ENCODE data around the gene COL11A1.

The COL11A1 gene

DNA sequence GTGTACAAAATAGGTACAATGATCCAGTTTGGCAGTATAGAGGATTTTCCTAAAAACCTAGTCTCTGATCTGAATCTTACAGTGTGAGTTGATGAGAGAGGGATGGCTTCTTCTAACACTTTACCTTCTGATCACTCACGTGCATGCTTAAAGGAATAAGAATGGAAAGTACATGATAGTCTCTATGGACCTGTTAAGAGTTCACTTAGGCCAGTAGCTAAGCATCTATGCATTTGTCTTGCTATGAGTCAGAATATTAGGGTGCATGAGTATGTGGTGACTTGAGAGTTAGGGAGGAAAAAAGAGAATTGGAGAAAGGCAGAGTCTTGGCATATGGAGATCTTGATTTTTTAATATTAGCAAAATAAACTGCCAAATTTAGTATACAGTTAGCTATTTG, 206.3 kb downstream of the COL11A1 start:
- DNase-seq (ENCODE audit: low read depth in 2 of 2), result no peak

- no peak for DNase-seq (ENCODE audit: low read depth in 2 of 2)
These were observed 208.4 kb downstream of the COL11A1 start for GRCh38 chr1:102899935-102900334.

DNA sequence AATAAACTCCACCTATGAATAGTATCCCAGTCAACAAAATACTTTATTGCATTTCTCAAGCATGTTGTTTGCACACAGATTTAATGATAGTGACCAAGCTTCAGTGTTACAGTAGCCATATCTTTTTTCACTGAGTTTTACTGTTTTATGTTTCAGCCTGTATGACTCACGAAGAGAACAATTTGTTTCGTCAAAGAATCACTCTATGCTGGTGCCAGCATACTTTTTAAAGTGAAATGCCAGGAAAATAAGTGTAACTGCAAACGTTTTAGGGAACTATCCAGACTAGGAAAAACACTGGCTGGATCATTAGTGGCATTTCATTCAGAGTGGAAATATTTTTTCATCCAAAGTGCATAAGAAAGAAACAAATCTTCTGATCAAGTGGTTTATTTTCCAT, 210.8 kb downstream of the COL11A1 start:
- DNase-seq (ENCODE audit: low read depth in 2 of 2), result no peak

- DNase-seq (ENCODE audit: low read depth in 2 of 2), result no peak
These were observed 211.6 kb downstream of the COL11A1 start for GRCh38 chr1:102896771-102897170.

DNA sequence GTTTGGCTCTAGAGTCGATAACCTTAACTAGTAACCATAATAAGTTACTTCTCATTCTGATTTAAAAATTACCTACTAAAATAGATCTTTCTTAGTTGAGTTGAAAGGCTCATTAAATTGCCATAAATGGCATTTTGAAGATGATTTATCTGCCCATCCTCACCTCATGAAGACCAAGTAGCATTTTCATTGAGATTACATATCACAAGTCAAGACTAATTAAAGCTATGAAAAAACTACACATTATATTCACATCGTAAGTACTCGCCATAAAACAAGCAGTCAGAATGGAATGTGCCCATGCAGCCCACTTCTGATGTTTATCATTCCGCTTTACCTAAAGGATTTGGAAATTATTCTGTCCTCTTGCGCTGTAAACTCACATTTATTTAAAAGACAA, 212.0 kb downstream of the COL11A1 start:
- no peak for DNase-seq (ENCODE audit: low read depth in 2 of 2)

DNA sequence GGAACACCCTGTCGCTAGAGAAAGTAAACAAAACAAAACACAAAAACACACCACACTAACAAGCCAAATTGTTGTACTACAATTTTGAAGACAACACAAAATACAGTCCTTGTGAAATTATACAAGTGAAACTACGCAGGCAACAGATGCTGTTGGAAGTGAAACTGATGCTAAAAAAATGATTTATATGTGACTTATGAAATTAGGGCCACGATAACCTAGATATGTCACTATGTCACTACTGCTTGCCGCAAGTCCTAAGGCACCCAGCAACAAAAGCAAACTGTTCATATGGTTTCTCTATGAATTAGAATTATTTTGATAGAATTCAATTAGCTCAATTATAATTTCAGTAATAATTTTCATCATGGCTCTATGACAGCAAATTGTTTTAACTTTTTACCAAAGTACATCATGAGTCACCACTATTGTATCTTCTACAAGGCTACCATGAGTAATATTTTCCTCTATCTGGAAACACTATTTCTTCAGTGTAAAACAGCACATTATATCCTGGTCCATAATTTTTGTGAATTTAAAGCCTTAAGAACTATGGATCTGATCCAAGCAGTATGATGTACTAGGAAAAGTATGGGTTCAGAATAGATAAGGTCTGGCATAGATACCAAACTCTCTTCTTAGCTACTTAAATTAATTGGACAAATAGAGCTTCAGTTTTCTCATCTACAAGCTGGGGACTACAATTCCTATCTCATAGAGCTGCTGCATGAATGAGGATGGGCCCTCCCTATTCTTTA, 216.3 kb downstream of the COL11A1 start:
- no peak for DNase-seq (ENCODE audit: low read depth in 2 of 2)

- no peak for DNase-seq (ENCODE audit: low read depth in 2 of 2)
These were observed 221.7 kb downstream of the COL11A1 start for GRCh38 chr1:102886638-102887037.

DNA sequence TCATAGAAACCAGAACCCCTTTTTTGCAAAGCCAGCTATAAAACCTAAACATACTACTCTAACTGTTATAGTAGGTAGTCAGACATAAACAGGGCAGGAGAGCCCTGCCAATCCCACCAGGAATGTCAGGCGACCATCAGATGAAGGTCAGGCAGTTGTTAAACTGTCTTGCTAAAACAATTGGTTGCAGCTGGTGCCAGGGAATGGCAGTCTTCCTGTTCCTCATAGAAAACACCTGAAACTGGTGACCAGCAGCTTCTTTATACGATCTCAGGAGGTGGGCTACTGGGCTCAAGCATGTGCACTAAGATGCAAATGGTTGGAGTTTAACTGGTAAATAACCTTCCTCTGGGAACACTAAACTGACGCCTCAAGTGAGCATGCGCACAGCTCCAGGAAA, 224.1 kb downstream of the COL11A1 start:
- no peak for DNase-seq (ENCODE audit: low read depth in 2 of 2)

DNA sequence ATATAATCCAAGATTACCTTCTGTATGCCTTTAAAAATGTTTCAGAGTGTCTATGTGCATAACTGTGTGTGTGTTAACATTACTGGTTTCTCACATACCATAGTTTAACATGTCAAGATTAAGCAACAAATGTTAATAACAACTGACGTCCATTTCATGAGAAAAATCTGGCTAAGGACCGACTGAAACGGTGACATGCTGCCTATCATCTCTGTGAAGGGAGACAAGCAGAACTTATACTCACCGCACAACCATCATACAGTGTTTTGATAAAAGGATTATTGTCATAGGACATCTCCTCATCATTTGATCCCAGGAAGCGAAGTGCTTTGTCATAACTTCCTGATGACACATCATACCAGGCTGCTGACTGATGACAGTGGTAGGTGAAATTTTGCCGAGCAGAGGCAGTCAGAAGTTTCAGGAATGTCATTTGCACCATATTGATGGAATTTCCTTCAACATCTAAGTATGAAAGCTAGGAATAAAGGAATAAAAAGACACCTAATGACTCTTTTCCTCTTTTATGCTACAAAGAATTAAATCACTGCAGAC, 228.8 kb downstream of the COL11A1 start:
- DNase-seq (ENCODE audit: low read depth in 2 of 2), result no peak

- no peak for DNase-seq (ENCODE audit: low read depth in 2 of 2)
These were observed 232.6 kb downstream of the COL11A1 start for GRCh38 chr1:102875756-102876155.

- no peak for DNase-seq (ENCODE audit: low read depth in 2 of 2)
These were observed 235.8 kb downstream of the COL11A1 start for GRCh38 chr1:102872526-102872925.

- DNase-seq (ENCODE audit: low read depth in 2 of 2), result no peak
These were observed 236.2 kb downstream of the COL11A1 start for GRCh38 chr1:102872097-102872496.

DNA sequence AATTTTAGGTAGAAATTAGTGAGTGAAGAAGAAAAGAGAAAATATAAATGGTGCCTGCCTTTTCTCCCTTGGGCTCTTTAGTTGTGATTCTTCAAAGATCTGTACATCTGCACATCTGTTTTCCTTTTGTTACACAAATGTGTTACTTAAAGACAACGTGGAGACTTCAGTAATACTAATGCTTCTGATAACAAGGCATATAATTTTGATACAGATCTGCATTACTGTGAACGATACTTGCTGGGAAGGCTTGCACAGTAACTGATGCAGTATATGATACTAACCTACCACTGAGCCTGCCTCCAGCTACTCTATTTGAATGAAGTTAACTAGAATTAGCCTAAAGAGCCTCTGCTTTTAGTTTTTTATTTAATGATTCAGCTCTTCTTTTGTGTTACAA, 244.6 kb downstream of the COL11A1 start:
- DNase-seq (ENCODE audit: low read depth in 2 of 2), result no peak

DNA sequence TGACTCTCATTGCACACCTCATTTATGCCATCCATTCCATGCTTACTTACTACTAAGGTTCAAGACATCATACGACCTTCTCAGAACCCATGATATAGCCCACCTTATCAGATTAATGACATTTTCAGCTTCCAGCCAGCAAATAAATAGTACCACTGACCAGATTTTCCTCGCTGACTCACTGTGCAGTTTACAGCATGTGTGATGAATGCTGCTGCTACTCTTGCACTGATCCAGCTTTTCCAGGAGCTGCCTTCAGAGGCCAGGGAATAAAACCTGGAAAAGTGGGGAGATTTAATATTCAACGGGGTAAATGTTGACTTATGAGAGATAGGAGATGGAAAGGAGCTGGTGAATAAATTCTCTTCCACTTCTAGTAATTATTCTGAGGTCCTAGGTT, 247.1 kb downstream of the COL11A1 start:
- no peak for DNase-seq (ENCODE audit: low read depth in 2 of 2)

- DNase-seq (ENCODE audit: low read depth in 2 of 2), result no peak
These were observed 249.6 kb downstream of the COL11A1 start for GRCh38 chr1:102858695-102859094.

- DNase-seq (ENCODE audit: low read depth in 2 of 2), result no peak
These were observed 251.1 kb downstream of the COL11A1 start for GRCh38 chr1:102857251-102857650.

GRCh38 chr1:102853701-102854187, 254.6 kb downstream of the COL11A1 start:
- no peak for DNase-seq (ENCODE audit: low read depth in 2 of 2)

DNA sequence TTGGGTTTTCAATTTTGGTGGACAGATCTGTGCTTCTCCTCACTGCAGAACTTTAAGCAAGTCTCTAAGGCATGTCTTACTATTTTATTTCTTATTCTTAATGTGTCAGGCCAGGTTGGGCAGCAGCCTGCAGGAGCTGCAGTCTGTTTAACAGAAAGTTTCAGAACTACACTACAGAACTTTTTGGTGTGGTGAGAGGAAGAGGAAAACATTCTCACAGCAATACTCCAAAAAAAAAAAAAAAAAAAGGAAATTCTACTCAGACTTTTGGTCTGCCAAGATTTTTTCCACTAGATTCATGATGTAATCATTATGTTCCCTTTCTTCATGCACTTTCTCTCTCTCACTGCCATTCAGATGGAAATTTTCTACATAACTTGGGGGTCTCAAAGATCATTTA, 255.2 kb downstream of the COL11A1 start:
- DNase-seq (ENCODE audit: low read depth in 2 of 2), result no peak

DNA sequence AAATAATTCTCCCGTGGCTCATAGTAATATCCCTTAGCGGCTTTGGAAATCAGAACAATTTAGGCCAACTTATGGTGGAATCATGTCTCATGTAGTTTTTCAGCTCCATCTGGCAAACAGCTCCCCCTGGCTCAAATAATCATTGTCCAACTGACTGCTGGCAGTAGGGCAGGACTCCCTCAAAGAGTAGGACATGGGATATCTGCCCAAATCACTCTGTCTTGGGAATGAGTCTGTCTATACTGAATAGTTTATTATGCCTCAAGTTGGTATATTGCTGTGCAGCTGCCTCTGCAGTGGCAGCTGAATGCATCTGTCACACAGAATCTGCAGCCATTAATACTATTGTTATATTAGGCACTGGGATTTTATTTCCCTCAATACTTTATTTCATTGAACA, 255.7 kb downstream of the COL11A1 start:
- no peak for DNase-seq (ENCODE audit: low read depth in 2 of 2)

DNA sequence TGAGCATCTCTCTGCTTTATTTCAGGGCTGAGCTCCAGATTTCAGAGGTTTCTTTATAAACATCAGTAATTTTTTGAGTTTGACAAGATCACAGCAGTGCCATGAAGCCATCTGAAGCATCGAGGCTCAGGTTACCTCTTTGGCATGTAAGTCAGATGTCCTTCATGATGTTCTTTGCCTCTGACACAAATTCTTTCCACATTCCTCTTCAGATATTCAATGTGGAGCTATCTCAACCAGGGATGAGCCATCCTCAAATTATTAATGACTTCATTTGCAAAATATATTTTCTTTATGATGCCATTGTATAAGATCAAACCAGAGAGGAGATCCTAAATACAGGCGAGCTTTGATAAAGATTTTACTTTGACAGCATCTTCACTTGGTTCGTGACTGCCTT, 256.7 kb downstream of the COL11A1 start:
- DNase-seq (ENCODE audit: low read depth in 2 of 2), result no peak

DNA sequence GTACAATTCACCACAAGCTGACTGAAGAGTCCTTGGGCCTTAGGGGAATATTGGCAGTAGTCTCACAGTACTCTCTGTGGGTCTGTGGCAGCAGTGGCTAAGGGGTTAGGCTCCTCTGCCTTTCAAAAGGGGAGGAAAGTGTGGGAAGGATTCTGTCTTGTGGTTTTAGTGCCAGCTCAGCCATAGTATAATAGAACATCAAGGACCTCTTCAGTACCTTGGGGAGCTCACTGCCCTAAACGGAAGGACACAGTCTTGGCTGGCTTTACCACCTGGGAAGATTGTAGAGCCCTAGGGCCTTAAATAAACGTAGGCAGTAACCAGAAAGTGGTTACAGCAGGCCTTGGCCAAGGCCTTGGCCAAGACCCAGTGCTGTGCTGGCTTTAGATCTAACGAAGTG, 265.7 kb downstream of the COL11A1 start:
- DNase-seq (ENCODE audit: low read depth in 2 of 2), result no peak

DNA sequence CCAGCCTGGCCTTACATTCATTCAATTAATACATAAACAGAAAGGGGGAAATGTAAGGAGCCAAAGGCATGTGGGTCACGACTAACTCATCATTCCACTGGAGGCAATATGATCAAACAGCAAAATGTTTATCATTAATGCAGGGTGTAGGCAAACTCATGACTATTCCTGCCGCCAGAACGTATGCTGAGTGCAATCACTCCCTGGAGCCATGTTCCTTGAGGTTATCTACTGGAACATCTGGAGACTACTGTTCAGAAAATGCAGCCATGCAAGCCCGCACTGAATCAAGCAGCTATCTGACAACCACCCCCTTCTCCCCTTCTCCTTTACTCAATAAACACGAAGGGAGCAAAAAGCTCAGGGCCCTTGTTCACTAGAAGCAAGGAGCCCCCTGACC, 267.6 kb downstream of the COL11A1 start:
- DNase-seq (ENCODE audit: low read depth in 2 of 2), result no peak

DNA sequence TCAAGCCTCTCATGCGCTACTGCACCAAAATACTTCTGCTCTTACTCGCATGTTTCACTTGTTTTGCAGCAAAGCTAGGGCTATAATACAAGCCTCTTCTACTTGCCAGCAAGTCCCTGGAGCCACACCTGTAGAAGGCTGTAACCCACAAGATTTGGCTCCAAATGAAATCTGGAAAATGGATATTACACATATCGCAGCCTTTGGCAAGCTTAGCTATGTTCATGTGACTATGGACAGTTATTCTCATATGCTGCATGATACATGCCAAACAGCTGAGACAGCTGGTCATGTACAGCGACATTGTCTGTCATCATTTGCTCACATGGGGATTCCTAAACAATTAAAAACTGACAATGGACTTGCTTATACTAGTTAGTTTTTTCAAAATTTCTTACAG, 270.3 kb downstream of the COL11A1 start:
- DNase-seq (ENCODE audit: low read depth in 2 of 2), result no peak

DNA sequence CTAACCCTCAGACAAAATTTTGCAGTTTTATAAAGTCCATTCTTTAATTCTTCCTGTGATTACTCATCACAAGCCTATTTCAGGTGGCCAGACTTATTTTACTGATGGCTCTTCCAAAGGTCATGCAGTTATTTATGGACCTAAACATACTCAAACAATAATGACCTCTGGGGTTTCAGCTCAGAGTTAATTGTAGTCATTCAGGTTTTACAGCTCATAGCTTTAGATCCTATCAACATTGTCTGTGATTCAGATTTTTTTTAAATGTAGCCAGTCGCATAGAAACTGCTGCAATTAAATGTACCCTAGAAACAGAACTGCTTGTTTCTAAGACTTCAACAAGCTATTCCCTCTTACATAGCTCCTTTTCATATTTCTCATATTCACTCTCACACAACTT, 270.8 kb downstream of the COL11A1 start:
- DNase-seq (ENCODE audit: low read depth in 2 of 2), result no peak
